Measurements from ENCODE around the gene RNU5B-1.
"Not testable (repeated sequence)": the region's sequence is repeated elsewhere in the genome, so short reads cannot be mapped to it uniquely, and the experiment has no call there.

- peak; percentile 93 for TF ChIP-seq CTCF (IDR thresholded peaks at IDR 0.05; ENCODE audit: poor library complexity)
- not testable (repeated sequence) for TF ChIP-seq EZH2phosphoT487 (IDR thresholded peaks at IDR 0.05; ENCODE audit: low read depth, severe bottlenecking, unreplicated experiment)
These were observed 33.5 kb upstream of the RNU5B-1 start for GRCh38 chr15:65270811-65271545.
